ENCODE results near the gene C2orf92.

The C2orf92 gene

DNA sequence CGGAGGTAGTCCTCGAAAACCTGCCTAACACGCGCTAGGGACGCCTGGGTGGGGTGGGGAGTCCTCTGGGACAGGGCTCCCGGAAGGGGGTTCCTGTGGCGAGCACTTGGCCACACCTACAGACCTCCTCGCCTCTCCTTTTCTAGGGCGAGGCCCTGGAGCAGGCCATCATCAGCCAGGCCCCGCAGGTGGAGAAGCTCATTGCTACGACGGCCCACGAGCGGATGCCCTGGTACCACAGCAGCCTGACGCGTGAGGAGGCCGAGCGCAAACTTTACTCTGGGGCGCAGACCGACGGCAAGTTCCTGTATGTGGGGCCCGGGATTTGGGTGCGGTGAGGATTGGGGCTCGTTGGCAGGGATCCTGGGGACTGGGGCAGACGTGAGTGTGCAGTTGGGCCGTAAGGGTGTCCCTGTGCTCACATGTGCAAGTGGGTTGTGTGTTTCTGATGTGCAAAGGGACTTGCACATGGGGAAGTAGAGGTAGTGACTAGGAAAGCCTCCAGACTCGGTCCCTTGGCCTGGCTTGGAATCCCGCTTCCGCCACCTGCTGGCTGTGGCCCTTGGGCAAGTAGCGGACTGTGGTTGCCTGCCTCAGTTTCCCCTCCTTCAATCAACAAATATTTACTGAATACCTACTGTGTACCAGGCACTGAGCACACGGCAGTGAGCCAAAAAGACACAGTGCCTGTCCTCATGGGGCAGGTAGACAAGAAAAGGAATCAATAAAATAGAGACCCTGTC is 55.6 kb downstream of the C2orf92 start:
- no peak for DNase-seq (ENCODE audit: extremely low spot score)
- ChIA-PET POLR2A (no interaction called here), CTCF (no interaction called here)
- TF ChIP-seq BHLHE40 (IDR thresholded peaks at IDR 0.05; ENCODE audit: borderline replicate concordance), result no peak
- no peak for TF ChIP-seq TARDBP (IDR thresholded peaks at IDR 0.05)
- no peak for TF ChIP-seq FOXK2 (IDR thresholded peaks at IDR 0.05)
- no peak for TF ChIP-seq HDGF (IDR thresholded peaks at IDR 0.05; ENCODE audit: borderline replicate concordance)
- no peak for TF ChIP-seq FOXA1 (IDR thresholded peaks at IDR 0.05)
- no peak for TF ChIP-seq NFRKB (IDR thresholded peaks at IDR 0.05)
- TF ChIP-seq ELF4 (IDR thresholded peaks at IDR 0.05), result no peak

GRCh38 chr2:97726261-97727064 is 57.0 kb downstream of the C2orf92 start:
- POLR2A ChIA-PET, result no interaction called here
- CTCF ChIA-PET, result no interaction called here
- DNase-seq (ENCODE audit: extremely low spot score), result no peak
- TF ChIP-seq HDGF (IDR thresholded peaks at IDR 0.05; ENCODE audit: borderline replicate concordance) (no peak), BHLHE40 (IDR thresholded peaks at IDR 0.05; ENCODE audit: borderline replicate concordance) (no peak), PKNOX1 (IDR thresholded peaks at IDR 0.05) (no peak), ZNF384 (IDR thresholded peaks at IDR 0.05) (no peak), CTBP1 (IDR thresholded peaks at IDR 0.05; ENCODE audit: borderline replicate concordance) (no peak), FOXA1 (IDR thresholded peaks at IDR 0.05) (no peak), SUZ12 (IDR thresholded peaks at IDR 0.05) (no peak), NFRKB (IDR thresholded peaks at IDR 0.05) (no peak), FOXK2 (IDR thresholded peaks at IDR 0.05) (no peak), SP1 (IDR thresholded peaks at IDR 0.05) (no peak), ARNT (IDR thresholded peaks at IDR 0.05) (no peak), ELF4 (IDR thresholded peaks at IDR 0.05) (no peak), TARDBP (IDR thresholded peaks at IDR 0.05) (no peak), FOXM1 (IDR thresholded peaks at IDR 0.05; ENCODE audit: borderline replicate concordance) (no peak), L3MBTL2 (conservative IDR thresholded peaks at IDR 0.05) (no peak), LEF1 (IDR thresholded peaks at IDR 0.05; ENCODE audit: borderline replicate concordance) (no peak)

- no peak for DNase-seq (ENCODE audit: extremely low spot score)
- ChIA-PET POLR2A (no interaction called here), CTCF (no interaction called here)
- TF ChIP-seq ZNF384 (IDR thresholded peaks at IDR 0.05), result no peak
- no peak for TF ChIP-seq SP1 (IDR thresholded peaks at IDR 0.05)
- no peak for TF ChIP-seq CTBP1 (IDR thresholded peaks at IDR 0.05; ENCODE audit: borderline replicate concordance)
- no peak for TF ChIP-seq ARNT (IDR thresholded peaks at IDR 0.05)
- TF ChIP-seq PKNOX1 (IDR thresholded peaks at IDR 0.05), result no peak
- no peak for TF ChIP-seq L3MBTL2 (conservative IDR thresholded peaks at IDR 0.05)
- no peak for TF ChIP-seq LEF1 (IDR thresholded peaks at IDR 0.05; ENCODE audit: borderline replicate concordance)
- TF ChIP-seq NFRKB (IDR thresholded peaks at IDR 0.05), result no peak
- TF ChIP-seq FOXK2 (IDR thresholded peaks at IDR 0.05), result no peak
These were observed 57.8 kb downstream of the C2orf92 start for GRCh38 chr2:97727296-97727695.

DNA sequence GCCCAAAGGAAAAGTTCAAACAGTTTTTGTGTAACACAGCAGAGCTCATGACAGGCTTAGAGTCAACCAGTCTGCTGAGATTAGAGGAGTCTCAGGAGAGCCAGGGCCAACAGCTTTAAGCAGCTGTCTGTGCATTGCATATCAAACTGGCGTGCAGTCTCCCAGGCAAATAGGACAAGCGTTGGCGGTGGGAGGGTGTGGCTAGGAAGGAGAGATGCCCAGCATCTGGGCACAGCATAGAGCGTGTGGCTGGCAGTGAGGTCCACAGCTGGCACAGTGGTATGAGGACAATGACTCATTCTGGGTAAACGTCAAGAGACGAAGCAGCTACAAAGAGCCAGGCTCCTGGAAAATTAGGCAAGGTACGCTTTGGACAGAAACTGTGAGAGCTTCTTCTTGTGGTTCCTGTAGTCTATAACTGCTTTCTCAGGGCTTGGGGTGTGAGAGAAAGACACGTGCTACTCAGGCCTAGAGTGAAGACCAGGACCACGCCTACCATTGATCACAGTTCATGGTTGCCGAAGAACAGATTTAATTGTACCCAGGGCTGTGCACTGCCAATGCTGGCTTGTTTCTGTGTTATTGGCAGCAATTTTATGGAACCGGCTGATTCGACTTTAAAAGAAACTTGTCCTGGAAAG is 58.7 kb downstream of the C2orf92 start:
- ChIA-PET POLR2A (no interaction called here), CTCF (interaction anchor here (0.6 kb wide), 1 partner anchor 1460 kb away, joined by 3 read pairs; no protein-coding TSS in a partner anchor)
- TF ChIP-seq ARNT (IDR thresholded peaks at IDR 0.05) (no peak), NFRKB (IDR thresholded peaks at IDR 0.05) (no peak), ZNF384 (IDR thresholded peaks at IDR 0.05) (no peak), ELF4 (IDR thresholded peaks at IDR 0.05) (no peak)
- no peak for DNase-seq (ENCODE audit: extremely low spot score)

GRCh38 chr2:97730245-97730644 is 60.7 kb downstream of the C2orf92 start:
- ChIA-PET CTCF (interaction anchor here (0.9 kb wide), 1 partner anchor 140 kb away, joined by 3 read pairs; no protein-coding TSS in a partner anchor), POLR2A (interaction anchor here (1.2 kb wide), 1 partner anchor 11 kb away, joined by 3 read pairs; no protein-coding TSS in a partner anchor)
- TF ChIP-seq LEF1 (IDR thresholded peaks at IDR 0.05; ENCODE audit: borderline replicate concordance) (no peak), TARDBP (IDR thresholded peaks at IDR 0.05) (no peak), CTBP1 (IDR thresholded peaks at IDR 0.05; ENCODE audit: borderline replicate concordance) (no peak), SUZ12 (IDR thresholded peaks at IDR 0.05) (no peak), PKNOX1 (IDR thresholded peaks at IDR 0.05) (no peak), FOXA1 (IDR thresholded peaks at IDR 0.05) (no peak), L3MBTL2 (conservative IDR thresholded peaks at IDR 0.05) (no peak), FOXM1 (IDR thresholded peaks at IDR 0.05; ENCODE audit: borderline replicate concordance) (no peak)
- DNase-seq (ENCODE audit: extremely low spot score), result no peak

Measured in HEK293T (cell line).